Activated CD4-positive, alpha-beta T cell treated with anti-CD3 and anti-CD28 coated beads, Interleukin-10, Interleukin-2, amounts not matched to agents 100 ng/mL and 50 ng/mL, durations not matched to agents 16 hours and 8 hours (primary cell): ENCODE data around the gene AP4E1.
"Not testable (repeated sequence)": the region's sequence is repeated elsewhere in the genome, so short reads cannot be mapped to it uniquely, and the experiment has no call there.

Experiments
- DNase-seq: peaks from one replicate; pipeline ENCODE4 v3.0.0-alpha.2; 2020

Gene AP4E1

DNA sequence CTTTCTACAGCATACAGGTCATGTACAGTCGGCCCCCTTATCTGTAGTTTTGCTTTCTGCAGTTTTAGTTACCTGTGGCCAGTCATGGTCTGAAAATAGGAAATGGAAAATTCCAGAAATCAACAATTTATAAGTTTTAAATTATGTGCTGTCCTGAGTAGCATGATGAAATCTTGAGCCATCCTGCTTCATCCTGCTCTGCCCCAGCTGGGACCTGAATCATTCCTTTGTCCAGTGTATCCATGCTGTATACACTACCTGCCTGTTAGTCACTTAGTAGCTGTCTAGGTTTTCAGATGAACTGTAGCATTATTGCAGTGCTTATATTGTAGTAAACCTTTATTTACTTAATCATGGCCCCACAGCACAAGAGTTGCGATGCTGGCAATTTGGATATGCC lies 44.8 kb downstream of the AP4E1 start:
- DNase-seq: no peak

DNA sequence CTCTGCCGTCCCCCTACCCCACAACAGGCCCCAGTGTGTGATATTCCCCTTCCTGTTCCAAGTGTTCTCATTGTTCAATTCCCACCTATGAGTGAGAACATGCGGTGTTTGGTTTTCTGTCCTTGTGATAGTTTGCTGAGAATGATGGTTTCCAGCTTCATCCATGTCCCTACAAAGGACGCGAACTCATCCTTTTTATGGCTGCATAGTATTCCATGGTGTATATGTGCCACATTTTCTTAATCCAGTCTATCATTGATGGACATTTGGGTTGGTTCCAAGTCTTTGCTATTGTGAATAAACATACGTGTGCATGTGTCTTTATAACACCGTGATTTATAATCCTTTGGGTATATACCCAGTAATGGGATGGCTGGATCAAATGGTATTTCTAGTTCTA lies 46.4 kb downstream of the AP4E1 start:
- DNase-seq: not testable (repeated sequence)

- DNase-seq: no peak
These were observed 51.2 kb downstream of the AP4E1 start for GRCh38 chr15:50959717-50960116.

DNA sequence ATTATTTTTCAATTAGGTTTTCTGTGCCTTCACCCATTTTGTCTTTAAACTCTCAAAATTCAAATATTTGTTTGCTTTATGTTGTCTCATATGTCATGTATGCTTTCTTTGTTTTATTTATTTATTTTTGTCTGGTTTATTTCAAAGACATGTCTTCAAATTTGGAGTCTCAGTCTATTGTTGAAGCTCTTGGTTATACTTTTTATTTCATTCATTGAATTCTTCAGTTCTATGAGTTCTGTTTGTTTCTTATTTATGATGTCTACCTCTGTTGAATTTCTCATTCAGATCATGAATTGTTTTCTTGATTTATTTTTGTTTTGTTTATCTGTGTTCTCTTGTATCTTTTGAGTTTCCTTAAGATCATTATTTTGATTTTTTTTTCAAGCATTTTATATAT lies 55.6 kb downstream of the AP4E1 start:
- DNase-seq: no peak

GRCh38 chr15:50968353-50968752 lies 59.9 kb downstream of the AP4E1 start:
- DNase-seq: no peak

DNA sequence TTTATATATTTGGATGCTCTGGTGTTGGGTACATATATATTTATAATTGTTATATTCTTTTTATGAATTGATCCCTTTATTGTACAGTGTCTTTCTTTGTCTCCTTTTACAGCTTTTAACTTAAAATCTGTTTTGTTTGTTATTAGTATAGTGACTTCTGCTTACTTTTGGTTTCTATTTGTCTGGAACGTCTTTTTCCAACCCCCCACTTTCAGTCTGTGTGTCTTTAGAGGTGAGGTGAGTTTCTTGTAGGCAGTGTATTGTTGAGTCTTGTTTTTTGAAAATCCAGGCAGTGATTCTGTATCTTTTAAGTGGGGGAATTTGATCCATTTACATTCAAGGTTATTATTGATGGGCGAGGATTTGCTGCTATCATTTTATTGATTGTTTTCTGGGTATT lies 62.0 kb downstream of the AP4E1 start:
- DNase-seq: peak; percentile 35

- no peak for DNase-seq
These were observed 62.6 kb downstream of the AP4E1 start for GRCh38 chr15:50971115-50971514.

GRCh38 chr15:50971542-50971941 lies 63.1 kb downstream of the AP4E1 start:
- no peak for DNase-seq

DNA sequence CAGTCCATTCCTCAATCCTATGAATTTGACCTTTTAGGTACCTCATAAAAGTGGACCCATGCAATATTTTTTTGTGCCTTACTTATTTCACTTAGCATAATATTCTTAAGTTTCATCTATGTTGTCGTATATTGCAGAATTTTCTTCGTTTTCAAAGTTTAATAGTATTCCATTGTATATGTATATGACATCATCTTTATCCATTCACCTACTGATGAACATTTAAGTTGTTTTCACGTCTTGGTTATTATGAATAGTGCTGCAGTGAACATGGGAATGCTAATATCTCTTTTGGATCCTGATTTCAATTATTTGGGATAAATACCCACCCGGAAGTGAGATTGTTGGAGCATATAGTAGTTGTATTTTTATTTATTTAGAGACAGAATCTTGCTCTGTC lies 65.1 kb downstream of the AP4E1 start:
- DNase-seq: no peak

DNA sequence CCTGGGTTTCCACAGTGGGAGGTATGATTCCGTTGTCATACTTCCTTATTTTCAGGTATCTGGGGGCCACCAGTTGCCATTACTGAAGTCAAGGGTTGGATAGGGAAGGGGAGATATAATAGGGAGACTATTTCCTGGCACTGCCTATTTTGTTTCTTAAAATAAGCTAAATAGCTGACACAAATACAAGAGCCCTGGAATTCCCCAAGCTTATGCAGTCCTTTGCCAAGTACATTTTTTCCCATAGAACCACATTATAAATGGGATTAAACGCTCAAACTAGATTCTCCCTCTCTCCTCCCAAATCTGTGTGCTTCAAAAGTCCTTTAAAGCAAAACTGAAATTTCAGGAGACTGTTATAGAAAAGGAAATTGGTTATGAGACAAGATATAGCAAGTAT lies 68.7 kb downstream of the AP4E1 start:
- no peak for DNase-seq

DNA sequence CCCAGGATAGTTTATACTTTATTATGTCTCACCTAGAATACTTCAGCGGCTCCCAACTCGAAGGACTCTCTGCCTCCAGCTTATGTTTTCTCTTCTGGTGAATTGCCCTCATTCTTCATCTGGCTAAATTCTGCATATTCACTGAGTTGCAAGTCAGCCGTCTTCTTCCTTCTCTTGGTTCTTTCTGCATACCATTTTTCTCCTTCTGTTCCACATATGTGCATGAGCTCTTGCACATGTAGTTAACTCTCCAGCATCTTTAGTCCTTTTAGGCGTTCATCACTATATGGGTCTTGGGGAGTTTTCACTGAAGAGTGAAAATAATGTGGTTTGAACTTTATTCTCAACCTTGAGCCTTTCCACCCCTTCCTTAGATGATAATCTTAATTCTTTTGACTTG lies 70.1 kb downstream of the AP4E1 start:
- DNase-seq: no peak

DNA sequence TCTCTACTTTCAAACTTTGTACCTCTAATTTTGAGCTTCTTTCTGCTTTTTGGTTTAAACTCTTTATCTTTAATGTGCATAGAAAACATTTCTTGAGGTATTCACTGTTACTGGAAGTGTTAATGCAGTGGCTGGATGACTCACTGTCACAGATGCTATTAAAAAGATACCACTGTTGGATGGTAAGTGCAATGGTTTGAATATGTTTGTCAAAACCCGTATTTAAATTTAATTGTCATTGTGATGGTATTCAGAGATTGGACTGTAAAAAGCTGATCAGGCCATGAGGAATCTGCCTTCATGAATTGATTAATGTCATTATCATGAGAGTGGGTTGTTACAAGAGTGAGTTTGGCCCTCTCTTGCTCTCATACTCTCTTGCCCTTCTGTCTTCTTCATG lies 70.6 kb downstream of the AP4E1 start:
- no peak for DNase-seq

- DNase-seq: no peak
These were observed 85.1 kb downstream of the AP4E1 start for GRCh38 chr15:50993598-50993997.

- DNase-seq: no peak
These were observed 88.2 kb downstream of the AP4E1 start for GRCh38 chr15:50996641-50997040.

GRCh38 chr15:50997371-50998051 lies 89.0 kb downstream of the AP4E1 start:
- DNase-seq: no peak

- no peak for DNase-seq
These were observed 95.6 kb downstream of the AP4E1 start for GRCh38 chr15:51004103-51004551.

DNA sequence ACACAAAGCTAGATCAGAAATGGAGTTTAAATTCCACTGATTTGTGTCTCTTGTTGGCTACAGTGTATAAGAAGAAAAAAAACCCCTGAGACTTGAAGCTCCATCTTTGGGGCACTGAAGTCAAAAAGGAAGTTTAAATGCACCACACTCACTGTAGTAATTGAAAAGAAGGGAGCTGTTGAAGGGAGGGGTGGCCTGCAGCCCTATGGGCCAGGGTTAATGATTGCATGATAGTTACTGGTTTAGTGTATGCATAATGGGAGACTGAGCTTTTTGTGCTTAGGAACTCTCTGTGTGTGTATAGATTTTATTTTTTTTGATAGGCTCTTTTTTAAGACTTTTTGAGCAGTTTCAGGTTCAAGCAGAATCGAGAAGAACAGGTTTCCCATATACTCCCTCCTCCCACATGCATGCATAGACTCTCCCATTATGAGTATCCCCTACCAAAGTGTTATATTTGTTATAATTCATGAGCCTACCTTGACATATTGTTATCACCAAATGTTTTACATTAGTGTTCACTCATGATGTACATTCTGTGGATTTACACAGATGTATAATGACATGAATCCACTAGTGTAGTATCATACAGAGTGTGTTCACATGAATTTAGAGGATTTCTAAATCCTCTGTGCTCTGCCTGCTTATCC lies 98.0 kb downstream of the AP4E1 start:
- DNase-seq: peak; percentile 25

- no peak for DNase-seq
These were observed 98.7 kb downstream of the AP4E1 start for GRCh38 chr15:51007131-51007666.

DNA sequence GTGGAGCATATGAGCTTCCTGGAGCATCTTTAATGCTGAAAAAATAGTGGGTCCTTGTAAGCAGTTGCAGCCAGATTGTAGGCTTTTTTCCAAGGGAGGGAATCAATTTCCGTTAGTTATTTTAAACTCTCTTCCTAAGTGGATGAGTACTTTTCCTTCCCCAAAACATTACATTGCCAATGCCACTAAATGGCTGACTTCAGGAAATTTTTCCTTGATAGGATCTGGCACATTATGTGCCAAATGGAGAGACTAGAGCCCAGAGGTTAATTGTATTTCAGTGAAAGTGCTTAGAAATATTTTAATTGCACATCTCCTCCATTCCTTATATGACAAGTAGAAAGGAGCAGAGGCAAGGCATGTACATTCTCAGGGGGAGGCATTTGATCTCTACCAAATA lies 102.7 kb downstream of the AP4E1 start:
- no peak for DNase-seq

DNA sequence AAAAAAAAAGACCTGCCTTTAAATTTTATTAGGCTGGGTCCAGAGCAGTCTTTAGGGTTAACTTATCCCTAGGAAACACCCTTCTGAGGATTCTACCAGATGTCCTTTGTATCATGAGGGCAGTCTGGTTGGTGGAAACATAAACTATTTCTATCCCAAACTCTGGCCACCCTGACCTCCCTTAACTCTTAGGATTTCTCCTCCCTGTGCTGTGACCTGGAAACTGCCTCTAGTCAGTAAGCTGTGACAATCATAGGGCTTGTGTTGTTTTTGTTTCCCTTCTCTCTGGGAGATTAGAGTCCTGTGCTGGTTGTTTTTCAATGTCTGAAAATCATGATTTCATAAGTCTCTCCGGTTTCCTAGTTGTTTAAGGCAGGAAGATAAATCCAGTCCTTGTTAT lies 108.1 kb downstream of the AP4E1 start:
- no peak for DNase-seq

DNA sequence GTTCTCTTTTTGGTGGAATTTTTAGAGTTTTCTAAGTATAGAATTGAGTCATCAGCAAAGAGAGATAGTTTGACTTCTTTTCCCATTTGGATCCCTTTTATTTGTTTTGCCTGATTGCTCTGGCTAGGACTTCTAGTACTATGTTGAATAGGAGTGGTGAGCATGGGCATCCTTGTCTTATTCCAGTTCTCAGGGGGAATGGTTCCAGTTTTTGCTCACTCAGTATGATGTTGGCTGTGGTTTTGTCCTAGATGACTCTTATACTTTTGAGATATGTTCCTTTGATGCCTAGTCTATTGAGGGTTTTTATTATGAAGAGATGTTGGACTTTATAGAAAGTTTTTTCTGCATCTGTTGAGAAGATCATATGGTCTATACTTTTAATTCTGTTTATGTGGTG lies 113.7 kb downstream of the AP4E1 start:
- no peak for DNase-seq

GRCh38 chr15:51023499-51023898 lies 115.0 kb downstream of the AP4E1 start:
- no peak for DNase-seq

GRCh38 chr15:51024735-51025453 lies 116.4 kb downstream of the AP4E1 start:
- no peak for DNase-seq

GRCh38 chr15:51025454-51025846 lies 117.0 kb downstream of the AP4E1 start:
- DNase-seq: no peak
